GM23248 (cell line): Measurements from ENCODE around the gene EFS.

Experiments
- EZH2 ChIP-seq: fragments of 200-600 bp; sonication (generic); IDR thresholded peaks from 2 replicates; pipeline ENCODE4 v1.6.1; 2018; ENCODE audit warnings: antibody characterized with exemption, mild to moderate bottlenecking; ENCODE audit not compliant: insufficient read depth, poor library complexity, severe bottlenecking
- EZH2phosphoT487 ChIP-seq: fragments of 200-600 bp; sonication (generic); IDR thresholded peaks from 2 replicates; pipeline ENCODE4 v1.6.1; 2018; ENCODE audit warnings: antibody characterized with exemption, moderate library complexity, mild to moderate bottlenecking, low read depth; ENCODE audit not compliant: insufficient read depth

DNA sequence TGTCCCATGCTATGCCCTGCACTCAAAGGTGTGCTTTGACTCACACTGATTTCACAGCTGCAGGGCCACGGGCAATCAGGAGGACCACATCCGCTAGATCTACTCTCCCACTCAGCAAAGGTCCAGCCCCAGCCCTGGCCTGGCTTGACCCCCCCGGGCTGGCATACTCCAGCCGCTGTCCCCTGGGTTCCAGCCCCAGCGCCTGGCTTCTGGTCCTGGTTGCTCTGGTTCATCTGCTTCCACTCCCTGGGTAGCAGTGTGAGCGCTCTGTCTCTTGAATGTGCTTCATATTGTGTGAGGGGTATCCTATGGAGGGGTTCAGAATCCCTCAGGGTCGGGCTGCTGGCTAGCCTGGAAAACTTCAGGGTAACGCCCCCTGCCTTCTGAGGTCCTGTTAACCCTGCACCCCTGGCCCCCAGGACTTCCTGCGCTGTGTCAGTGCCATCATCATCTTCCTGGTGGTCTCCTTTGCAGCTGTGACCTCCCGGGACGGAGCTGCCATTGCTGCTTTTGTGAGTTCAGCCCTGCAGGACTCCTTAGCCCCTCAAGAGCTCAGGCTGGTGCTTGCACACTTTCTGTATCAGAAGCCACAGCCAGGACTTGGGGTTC is 13.7 kb upstream of the EFS start:
- TF ChIP-seq EZH2phosphoT487 (no peak), EZH2 (no peak)
